GM18873 (cell line): Measurements from ENCODE around the gene DEPDC7.
"Not testable (repeated sequence)": the region's sequence is repeated elsewhere in the genome, so short reads cannot be mapped to it uniquely, and the experiment has no call there.

Experiments
- ATAC-seq: cut with Tn5 transposase; IDR thresholded peaks from one replicate; pipeline ENCODE4 v1.9.1; 2021; ENCODE audit warnings: mild to moderate bottlenecking, moderate library complexity, moderate number of reproducible peaks; ENCODE audit not compliant: unreplicated experiment, low FRiP score

Gene DEPDC7

DNA sequence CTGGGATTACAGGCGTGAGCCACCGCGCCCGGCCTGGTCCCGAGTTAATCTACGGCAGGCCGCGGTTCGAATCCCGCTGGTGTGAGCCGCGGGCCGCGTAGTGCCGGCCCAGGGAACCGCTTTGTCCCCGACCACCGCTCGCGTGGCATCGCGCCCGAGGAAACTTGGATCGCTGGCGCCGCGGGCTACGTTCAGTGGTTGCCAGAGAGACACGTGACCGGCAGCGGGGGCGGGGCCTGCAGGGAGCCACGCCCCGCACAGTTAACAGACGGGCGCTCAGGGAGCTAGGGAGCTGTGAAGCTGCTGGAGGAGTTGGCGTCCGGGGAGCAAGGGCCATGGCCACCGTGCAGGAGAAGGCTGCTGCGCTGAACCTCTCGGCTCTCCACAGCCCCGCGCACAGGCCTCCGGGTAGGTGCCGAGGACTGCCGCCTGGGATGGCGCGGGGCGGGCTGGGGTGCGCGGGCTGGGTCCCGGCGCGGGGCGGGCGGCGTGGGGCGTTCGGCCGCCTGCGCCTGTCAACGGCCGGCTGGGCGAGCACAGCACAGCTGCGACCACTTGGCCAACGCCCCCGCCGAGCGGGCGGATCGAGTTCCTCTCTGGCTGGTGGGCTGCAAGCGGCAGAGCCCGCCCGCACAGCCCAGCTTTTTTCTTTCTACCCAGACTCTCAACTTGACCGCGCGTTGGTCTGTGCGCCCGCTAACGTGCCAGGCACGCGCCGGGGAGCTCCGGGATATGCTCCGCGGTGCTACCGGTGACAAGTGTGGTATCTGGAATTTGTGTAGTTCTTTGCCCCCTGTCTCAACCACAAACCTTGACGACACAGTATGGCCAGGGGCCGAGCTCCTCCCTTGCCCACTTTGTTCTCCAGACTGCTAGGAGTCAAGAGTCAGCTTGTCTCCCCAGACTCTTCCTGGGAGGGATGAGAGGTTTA, at the start of gene DEPDC7:
TSS of gene DEPDC7 (plus strand) at position 258 of the 931 bp plus-strand sequence. CDS start at position 336, 78 bp downstream.
- no peak for ATAC-seq

DNA sequence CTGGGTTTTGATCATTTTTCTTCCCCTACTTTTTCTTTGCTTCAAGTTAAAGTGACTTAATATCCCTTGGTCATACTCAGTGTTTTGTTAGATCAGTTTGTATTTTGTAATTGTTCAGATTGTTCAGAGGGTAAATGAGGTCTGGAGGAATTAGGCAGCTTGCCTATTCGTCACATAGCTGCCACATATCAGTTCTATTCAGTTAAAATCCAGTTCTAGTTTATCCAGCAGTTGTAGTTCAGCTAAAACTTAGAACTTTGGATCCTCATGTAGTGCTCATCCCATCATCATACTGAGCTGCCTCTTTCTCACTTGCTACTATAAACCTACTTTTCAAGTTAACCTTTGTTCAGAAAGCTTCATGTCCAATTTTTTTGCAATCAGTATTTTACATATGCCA, 47.1 kb upstream of the DEPDC7 start:
- no peak for ATAC-seq

DNA sequence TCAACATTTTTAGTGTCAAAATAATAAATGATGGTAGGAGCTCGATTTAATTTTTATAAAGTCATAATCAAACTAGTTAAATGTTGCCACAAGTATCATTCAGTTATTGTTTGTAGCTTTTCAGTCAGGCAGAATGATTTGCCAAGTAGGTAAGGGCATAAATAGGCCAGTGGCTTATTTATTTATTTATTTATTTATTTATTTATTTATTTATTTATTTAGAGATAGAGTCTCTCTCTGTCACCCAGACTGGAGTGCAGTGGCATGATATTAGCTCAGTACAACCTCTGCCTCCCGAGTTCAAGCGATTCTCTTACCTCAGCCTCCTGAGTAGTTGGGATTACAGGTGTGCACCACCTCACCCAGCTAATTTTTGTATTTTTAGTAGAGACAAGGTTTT, 43.4 kb upstream of the DEPDC7 start:
- not testable (repeated sequence) for ATAC-seq

DNA sequence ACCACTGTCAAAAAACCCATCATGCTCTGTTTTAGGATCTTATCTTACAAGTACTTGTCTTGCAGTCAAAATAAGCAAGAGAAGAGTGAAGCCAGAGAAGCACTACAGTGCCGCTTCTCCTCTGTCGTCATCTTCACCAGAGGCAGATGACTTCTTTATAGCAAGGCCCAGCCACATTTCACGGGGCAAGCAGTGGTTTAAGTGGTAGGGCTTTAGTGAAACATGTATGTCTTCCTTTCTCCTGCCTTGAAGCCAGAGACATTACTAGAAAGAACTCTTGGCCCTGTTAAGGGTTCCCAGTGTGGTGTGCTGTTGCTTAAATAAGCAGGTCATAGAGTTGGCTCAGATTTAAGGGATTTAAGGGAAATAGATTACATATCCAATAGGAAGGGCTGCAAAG, 42.9 kb upstream of the DEPDC7 start:
- no peak for ATAC-seq

DNA sequence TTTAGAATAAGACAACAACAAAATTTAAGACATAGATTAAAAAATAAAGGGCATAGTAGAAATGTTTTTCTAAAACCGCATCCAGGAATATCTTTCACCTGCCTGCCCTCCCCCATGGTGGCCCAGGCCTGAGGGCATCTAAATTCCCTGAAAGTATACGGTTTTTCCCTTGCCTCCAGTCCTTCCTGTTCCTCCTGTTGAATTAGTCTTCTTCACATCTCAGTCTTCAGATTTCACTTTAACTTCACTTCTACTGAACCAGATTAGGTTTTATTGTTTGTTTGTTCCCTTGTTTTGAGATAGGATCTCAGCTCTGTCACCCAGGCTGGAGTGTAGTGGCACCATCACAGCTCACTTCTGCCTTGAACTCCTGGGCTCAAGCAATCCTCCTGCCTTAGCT, 33.1 kb upstream of the DEPDC7 start:
- no peak for ATAC-seq

DNA sequence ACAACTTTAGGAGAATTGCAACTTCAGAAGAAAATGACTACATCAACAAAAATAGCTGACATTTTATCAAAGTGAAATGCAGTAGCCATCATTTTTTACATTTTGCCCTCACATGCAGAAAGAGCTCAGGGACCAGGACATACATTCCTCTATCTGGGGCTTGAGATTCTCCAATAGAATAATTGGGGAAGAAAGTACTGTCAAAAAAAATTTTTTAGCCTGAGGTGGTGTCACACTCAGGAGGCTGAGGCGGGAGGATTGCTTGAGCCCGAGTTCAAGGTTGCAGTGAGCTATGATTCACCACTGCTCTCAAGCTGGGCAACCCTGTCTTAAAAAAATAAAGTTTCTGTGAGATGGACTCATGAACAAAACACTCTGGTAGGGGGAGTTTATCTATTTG, 32.2 kb upstream of the DEPDC7 start:
- ATAC-seq: no peak

DNA sequence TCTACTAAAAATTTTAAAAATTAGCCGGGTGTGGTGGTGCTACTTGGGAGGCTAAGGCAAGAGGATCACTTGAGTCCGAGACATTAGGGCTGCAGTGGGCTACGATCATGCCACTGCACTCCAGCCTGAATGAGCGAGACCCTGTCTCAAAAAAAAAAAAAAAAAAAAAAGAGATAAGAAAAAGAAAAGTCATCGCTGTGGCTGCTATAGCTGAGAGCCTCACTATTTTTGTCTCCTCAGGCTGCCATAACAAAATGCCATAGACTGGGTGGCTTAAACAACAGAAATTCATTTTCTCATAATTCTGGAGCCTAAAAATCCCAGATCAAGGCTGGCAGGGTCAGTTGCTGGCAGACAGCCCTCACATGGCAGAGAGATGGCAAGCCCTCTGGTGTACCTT, 30.1 kb upstream of the DEPDC7 start:
- no peak for ATAC-seq

DNA sequence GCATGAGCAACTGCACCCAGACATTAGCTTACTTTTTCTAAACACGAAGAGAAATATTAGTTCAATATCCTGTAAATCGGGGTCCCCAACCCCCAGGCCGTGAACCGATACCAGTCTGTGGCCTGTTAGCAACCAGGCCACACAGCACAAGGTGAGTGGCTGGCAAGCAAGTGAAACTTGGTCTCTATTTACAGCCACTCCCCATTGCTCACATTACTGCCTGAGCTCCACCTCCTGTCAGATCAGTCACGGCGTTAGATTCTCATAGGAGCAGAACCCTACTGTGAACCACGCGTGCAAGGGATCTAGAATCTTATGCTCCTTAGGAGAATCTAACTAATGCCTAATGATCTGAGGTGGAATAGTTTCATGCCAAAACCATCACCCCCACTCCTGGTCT, 27.8 kb upstream of the DEPDC7 start:
- ATAC-seq: no peak

DNA sequence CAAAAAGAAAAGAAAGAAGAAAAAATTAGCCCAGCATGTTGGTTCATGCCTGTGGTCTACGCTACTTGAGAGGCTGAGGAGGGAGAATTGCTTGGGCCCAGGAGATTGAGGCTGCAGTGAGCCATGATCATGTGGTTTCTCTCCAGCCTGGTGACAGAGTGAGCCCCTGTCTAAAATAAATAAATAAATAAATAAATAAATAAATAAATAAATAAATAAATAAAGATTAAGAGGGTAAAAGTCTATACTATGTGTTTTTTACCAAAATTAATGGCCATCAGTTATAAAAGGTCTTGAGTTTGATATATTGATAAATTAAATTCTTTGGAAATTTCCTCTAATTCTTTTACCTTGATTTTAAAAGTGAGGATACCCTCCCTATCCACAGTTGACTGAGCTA, 25.2 kb upstream of the DEPDC7 start:
- ATAC-seq: no peak

DNA sequence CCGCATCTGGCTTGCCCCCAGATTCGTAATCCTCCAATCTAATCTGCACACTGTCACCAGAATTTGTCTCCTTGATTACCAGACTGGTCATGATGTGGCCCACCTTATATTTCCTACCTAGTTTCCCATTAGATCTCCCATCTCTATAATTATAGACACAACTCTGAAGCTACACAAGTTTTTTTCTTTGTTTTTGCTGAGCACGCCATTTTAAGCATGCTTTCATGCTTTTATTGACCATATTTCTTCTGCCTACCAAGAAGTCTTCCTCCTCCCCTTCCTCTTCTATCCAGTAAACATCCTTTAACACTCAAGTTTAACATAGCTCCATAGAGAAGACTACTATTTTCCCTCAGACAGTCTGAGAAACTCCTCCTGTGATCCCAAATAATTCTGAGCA, 24.3 kb upstream of the DEPDC7 start:
- ATAC-seq: no peak

DNA sequence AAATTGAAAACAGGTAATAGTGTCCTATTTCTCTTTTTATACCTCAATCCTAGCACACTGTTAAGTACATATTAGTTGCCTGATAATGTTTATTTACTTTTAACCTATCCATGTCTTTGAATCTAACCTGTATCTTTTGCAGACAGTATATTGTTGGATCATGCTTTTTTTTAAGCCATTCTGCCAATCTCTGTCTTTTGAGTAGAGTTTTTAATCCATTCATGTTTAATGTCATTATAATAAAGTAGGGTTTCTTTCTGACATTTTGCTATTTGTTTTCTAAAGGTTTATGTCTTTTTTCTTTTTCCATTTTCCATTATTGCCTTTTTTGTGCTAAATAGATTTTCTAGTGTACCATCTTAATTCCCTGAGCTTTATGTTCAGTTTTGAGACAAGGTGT, 23.8 kb upstream of the DEPDC7 start:
- no peak for ATAC-seq

DNA sequence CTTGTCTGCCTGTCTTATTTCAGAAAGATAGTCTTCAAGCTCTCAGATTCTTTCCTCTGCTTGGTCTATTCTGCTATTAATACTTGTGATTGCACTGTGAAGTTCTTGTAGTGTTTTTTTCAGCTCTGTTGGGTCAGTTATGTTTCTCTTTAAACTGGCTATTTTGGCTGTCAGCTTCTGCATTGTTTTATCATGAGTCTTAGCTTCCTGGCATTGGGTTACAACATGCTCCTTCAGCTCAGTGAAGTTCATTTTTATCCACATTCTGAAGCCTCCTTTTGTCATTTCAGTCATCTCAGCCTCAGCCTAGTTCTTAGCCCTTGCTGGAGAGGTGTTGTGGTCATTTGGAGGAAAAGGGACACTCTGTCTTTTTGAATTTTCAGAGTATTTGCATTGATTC, 15.5 kb upstream of the DEPDC7 start:
- no peak for ATAC-seq

DNA sequence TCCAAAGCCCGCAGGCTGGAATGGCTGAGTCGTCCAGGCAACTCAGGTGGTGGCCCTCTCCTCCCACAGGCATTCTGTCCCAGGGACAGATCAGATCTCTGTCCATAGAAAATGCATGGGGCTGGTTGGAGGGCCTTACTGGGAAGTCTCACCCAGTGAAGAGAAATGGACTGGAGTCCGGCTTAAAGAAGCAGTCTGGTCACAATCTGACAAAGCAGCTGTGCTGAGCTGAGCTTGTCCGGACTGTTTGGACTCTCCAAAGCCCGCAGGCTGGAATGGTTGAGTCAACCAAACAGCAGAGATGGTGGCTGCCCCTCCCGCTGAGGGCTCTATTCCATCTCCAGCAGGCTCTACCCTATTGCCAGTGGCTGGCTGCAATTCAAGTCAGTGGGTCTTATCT, 14.4 kb upstream of the DEPDC7 start:
- ATAC-seq: no peak

DNA sequence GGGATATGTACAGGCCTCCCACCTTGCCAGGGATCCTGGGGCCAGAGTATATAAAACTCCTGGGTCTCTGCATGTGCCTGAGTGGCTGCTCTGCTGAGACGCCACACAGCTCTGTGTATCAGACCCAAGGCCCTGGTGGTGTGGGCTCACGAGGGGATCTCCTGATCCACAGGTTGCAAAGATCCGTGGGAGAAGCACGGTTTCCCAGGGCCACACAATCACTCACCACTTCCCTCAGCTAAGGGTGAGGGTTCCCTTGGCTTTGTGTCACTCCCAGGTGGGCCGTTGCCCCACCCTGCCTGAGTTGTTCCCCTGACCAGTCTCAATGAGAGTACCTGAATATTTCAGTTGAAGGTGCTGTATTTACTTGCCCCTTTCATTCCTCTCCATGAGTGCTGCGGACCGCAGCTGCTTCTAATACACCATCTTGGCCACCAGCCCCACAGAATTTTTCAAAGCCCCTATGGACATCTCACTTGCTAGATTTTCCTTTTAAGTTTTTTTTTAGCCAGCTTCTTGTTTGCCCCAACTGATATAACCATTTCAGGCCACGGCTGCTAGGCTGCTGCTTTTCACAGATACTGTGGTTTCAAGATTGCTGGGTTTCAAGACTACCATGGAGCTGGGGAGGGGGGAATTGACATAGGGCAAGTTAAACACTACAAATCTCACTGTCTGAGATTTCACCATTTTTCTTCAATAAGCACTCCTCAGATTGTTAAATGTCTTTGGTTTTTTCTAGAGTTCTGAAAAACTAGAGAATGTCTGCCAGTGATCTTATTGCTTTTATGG, 13.7 kb upstream of the DEPDC7 start:
- ATAC-seq: no peak

DNA sequence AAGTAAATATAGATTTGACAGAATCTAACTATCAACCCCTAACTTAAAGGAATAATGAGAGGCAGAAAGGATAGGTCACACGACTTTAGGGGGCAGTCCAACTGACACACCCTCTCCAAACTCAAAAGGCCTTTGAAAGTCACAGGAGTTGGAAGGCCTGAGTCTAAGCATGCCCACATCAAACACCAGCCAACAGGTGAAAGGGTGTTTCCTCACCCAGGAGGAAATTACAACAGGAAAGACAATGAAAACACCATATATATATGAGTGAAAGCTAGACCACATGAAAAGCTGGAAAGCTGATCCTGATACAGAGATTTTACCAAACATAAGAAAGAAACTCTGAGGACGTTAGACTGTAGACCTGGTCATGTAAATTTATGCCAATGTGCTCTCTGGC, 10.5 kb upstream of the DEPDC7 start:
- no peak for ATAC-seq

DNA sequence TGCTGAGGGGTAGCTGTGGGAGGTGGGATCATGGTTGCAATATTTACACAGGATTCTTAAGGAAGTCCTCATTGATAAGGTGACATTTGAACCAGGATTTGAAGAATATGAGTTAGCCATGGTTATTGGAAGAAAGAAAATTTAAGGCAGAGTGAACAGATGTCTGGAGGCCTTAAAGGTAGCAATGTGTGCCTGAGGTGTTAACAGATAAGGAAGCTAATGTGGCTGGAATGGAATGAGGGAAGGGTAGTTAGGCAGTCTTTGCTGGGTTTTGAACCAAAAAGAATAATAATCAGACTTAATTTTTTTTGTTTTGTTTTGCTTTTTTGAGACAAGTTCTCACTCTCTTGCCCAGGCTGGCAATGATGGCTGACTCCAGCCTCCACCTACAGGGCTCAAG, 9.7 kb upstream of the DEPDC7 start:
- no peak for ATAC-seq

DNA sequence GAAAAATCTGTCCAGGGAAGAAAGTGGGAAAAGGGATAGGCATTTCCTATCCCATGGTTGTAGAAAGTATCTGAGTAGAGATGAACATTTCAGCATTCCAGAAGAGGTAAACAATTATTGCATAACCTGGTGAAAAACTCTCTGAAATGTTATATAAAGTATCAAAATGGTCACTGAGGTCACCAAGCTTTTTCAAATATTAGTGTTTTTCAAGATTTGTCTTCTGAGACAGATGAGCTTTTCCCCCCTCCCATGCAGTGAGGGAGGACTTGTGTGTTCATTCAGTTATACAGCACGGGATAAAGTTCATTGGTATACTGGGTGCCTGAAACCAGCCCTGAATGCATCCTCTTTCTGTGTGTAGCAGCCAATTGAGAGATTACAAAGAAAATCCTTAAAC, 1.9 kb upstream of the DEPDC7 start:
- ATAC-seq: no peak

DNA sequence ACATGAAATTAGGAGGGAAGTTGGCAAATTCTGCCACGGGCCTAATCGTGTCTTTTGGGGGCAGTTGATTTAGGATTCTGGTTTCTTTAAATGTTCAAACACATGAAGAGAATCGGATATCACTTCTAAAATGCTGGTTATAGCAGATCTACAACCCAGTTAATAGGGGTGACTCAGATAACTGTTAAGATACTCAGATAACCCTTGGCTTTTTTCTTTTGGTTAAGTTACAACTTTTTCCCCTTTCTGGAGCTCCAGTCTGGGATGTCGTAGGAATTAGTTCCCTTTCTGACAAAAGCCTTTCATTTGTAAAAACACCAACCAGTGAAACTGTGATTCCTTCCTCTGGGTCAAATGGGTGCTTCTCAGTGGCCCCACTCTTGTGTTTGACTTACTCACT, 976 bp downstream of the DEPDC7 start:
- no peak for ATAC-seq

DNA sequence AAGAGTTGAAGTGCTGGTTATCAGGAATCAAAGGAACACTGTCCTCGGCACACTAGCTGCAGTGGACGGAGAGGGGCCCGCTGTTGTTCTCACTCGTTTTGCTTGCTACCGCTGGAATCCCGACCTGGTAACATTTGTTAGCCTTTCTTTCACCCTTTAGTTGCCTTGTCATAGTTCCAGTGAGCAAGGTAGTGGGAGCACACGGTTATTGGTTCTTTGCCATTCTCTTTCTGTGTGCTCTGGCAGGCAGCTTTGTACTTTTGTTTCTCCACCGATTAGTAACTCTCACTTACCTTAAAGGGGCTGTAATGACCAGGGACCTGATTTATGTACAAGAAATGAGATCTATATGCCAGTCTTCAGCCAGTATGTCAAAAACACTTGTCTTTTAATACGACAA, 1.8 kb downstream of the DEPDC7 start:
- ATAC-seq: no peak

DNA sequence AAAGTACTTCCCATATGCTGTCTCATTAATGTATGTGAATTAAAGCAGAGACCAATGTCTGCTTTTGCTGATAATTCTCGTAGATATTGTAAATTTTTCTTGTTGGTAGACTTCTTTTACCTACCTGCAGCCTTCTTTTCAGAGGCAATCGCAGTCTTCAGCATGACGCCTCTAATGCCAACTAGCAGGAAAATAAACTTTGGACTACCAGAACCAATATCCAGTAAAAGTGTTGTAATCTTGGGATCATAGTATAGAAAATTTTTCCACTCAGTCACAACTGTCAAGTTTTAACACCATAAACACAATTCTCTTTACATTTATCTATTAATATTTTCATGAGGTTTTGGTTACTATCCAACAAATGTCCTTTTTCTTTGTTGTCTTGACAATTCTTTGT, 2.3 kb downstream of the DEPDC7 start:
- ATAC-seq: no peak

DNA sequence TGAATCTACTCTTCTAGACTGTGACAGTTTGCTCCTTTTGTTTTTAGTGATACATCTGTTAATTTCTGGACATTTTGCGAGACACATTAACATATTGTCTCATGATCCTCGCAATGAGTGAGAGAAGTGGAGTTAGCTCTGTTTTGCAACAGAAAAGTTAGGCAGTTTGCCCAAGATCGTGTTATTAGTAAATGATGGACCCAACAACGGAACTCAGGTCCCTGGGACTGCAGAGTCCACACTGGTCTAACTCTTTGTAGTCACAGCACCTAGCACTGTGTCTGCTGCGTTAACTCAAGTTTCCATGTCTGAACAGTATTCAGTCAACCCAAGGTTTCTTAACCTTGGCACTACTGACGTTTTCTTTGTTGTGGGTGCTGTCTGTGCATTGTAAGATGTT, 3.2 kb downstream of the DEPDC7 start:
- ATAC-seq: no peak

DNA sequence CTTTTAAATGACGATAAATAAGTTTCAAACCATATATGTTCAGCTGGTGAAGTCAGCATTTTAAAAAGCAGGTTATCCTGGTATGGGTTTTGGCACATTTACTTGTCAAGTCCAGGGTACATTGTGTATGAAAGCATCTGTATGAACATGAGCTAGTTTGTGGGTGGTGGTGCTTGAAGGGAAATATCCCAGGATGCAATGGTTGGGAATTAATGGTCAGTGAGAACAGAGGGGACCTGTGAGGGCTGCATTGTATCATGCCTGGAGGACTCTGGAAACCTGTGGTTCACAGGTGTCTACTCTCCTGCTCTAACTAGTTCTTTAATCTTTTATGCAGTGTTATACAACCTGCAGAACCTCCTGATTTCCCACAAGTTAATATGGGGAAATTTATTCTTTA, 5.8 kb downstream of the DEPDC7 start:
- no peak for ATAC-seq
